Measurements from ENCODE around the gene CTBP1. TPM values are rescaled to one million over a fixed set of nuclear protein-coding genes. Genes with fewer than 3 reads are reported as not detected.

Gene CTBP1
- total and polyA plus RNA-seq, 9 of the 15 experiments (the other 6 are each of a cell fraction or from before 2014, with no cell fraction given) = 14.5 to 162 (median 68.2) TPM

DNA sequence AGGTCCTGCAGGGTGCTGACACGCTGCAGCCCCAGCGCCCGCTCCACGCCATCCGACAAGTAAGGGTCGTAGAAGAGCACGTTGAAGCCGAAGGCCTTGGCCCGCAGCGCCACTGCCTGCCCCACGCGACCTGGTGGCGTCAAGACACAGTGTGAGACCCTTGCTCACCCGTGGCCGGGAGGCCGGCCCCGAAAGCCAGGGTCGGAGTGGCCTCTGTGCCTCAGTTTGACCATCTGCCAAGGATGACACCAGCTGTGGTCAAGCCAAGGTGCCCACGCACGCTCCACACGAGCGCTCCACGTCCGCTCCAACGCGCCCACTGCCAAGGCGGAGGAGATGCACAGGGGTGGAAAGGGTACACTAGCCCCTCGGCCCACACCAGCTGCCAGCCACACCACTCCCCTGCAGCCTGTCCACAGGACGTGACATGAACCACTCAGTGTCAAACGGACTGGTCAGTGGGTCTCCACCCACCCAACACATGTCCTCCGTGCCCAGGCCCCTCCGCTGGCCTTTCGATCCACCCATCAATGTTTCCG, 32.8 kb downstream of the CTBP1 start:
- H3K9me3 ChIP-seq (replicated peaks; ENCODE audit: control insufficient read depth, insufficient read depth, low read depth, low read length) = no peaks in the 10 kb centered on the region
- no peaks in the 10 kb centered on the region for H3K9me1 ChIP-seq (ENCODE audit: control insufficient read depth, insufficient read depth, low read length)
- H3K79me2 ChIP-seq (ENCODE audit: control insufficient read depth, insufficient read depth, low read length) = no peaks in the 10 kb centered on the region; the same call in 2 of the 3 replicates
- H3K27me3 ChIP-seq (ENCODE audit: control insufficient read depth in 2 of 2, insufficient read depth in 2 of 2, low read length in 2 of 2) = no peaks in the 10 kb centered on the region
- POLR2A ChIA-PET = interaction anchor here (0.6 kb wide), 1 partner anchor 24 kb away, joined by 3 read pairs; no protein-coding TSS in a partner anchor
- H3K4me1 ChIP-seq (replicated peaks in 1 of 2; ENCODE audit: control insufficient read depth in 2 of 2, insufficient read depth in 2 of 2, low read length in 2 of 2) = peaks cover 0 to 29% of the 10 kb centered on the region in 2 experiments; a peak in 1 of 5 replicates
- H3K27ac ChIP-seq (ENCODE audit: extremely low read depth, low read depth, low read length) = no peak overlapping the region
- H2AFZ ChIP-seq (ENCODE audit: low read depth, low read length) = no peak overlapping the region
- intact Hi-C loops (cut with micrococcal nuclease) = no loop called here
- H3K4me3 ChIP-seq = no peak overlapping the region
- in situ Hi-C loops (cut with MboI) = no loop called here
- H4K20me1 ChIP-seq (replicated peaks; ENCODE audit: control insufficient read depth, insufficient read depth, low read length) = no peaks in the 10 kb centered on the region
- 92% methylated on average over 13 of the region's 34 CpGs for WGBS (ENCODE audit: insufficient coverage, low coverage, missing lambda C conversion rate)
- no peak overlapping the region for H3K4me2 ChIP-seq (ENCODE audit: insufficient read depth, low read length)
- CTCF ChIA-PET (ENCODE audit: low intra/inter-chr PET ratio) = no interaction called here
- peak overlapping the region in 1 of 2 experiments; percentile 35; a peak in 1 of 4 replicates for H3K9ac ChIP-seq (ENCODE audit: insufficient read depth in 1 of 2, low read depth in 2 of 2, low read length in 2 of 2)
- FAIRE-seq = no peak
- no peak for DNase-seq (ENCODE audit: extremely low read depth in 1 of 4, low spot score in 3 of 4)
- TF ChIP-seq PHTF2 (CRISPR knock-in tag; IDR thresholded peaks at IDR 0.05) (no peak), POLR2G (IDR thresholded peaks at IDR 0.05; ENCODE audit: low read depth, low read length) (peak; percentile 34; the same call in 1 of the 2 replicates)
- BruUV-seq (replicated peaks) = no TSS peak
- H3K36me3 ChIP-seq (ENCODE audit: control insufficient read depth, insufficient read depth, low read length) = peaks cover 75% of the 10 kb centered on the region; the same call in 2 of the 3 replicates
- ATAC-seq = no peak

DNA sequence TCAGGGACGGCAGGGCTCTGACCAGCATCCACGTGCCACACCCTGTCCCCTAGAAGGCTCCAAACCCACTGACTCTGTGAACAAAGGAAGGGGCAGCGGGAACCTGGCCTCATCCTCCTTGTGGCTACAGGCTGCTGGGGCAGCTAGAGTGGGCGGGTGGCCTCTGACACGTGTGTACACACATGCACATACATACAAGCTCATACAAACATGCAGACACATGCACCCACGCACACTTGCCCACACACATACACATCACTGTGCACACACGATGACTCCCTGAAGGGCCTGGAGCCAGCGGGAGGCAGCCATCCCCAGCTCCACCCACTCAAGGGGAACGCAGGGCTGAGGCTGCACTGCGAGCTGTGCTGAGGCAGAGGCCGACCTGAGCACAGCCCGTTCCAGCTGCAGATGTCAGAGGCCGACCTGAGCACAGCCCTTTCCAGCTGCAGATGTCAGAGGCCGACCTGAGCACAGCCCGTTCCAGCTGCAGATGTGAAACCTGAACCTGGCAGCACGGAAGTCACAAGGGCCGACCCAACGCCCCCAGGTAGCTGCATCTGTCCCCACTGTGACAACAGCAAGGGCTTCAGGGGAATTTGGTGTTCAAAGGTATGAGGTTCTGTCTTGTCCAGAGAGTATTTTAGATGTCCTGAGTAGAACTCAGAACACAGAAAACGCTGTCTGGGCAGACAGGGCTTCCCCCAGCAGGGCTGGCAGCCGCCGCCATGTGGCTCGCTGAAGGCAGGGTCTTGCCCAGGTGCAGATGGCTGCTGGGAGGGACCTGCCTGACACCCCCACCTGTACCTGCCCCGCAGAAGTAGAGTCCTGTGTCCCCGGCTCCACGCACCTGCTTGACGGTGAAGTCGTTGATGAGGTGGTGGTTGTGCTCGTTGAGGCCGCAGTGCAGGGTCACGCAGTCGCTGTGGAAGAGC, 33.5 kb downstream of the CTBP1 start:
- Histone ChIP-seq H3K9ac (ENCODE audit: insufficient read depth in 1 of 2, low read depth in 2 of 2, low read length in 2 of 2) (peak overlapping the region in 1 of 2 experiments; percentile 58; a peak in 2 of 4 replicates), H3K9me3 (replicated peaks; ENCODE audit: control insufficient read depth, insufficient read depth, low read depth, low read length) (no peaks in the 10 kb centered on the region), H3K36me3 (ENCODE audit: control insufficient read depth, insufficient read depth, low read length) (peaks cover 73% of the 10 kb centered on the region; the same call in 2 of the 3 replicates), H2AFZ (ENCODE audit: low read depth, low read length) (no peak overlapping the region), H3K4me3 (no peak overlapping the region), H3K4me2 (ENCODE audit: insufficient read depth, low read length) (no peak overlapping the region), H3K4me1 (replicated peaks in 1 of 2; ENCODE audit: control insufficient read depth in 2 of 2, insufficient read depth in 2 of 2, low read length in 2 of 2) (peaks cover 0 to 32% of the 10 kb centered on the region in 2 experiments; a peak in 1 of 5 replicates), H3K9me1 (ENCODE audit: control insufficient read depth, insufficient read depth, low read length) (no peaks in the 10 kb centered on the region), H3K79me2 (ENCODE audit: control insufficient read depth, insufficient read depth, low read length) (no peaks in the 10 kb centered on the region; the same call in 2 of the 3 replicates), H3K27me3 (ENCODE audit: control insufficient read depth in 2 of 2, insufficient read depth in 2 of 2, low read length in 2 of 2) (no peaks in the 10 kb centered on the region), H3K27ac (ENCODE audit: extremely low read depth, low read depth, low read length) (no peak overlapping the region), H4K20me1 (replicated peaks; ENCODE audit: control insufficient read depth, insufficient read depth, low read length) (no peaks in the 10 kb centered on the region)
- ChIA-PET POLR2A (interaction anchor here (0.6 kb wide), 2 partner anchors 24 to 355 kb away, joined by 3 read pairs; no protein-coding TSS in a partner anchor), CTCF (ENCODE audit: low intra/inter-chr PET ratio) (no interaction called here)
- no peak for TF ChIP-seq OTX1 (CRISPR knock-in tag; IDR thresholded peaks at IDR 0.05)
- DNase-seq (ENCODE audit: extremely low read depth in 1 of 4, low spot score in 3 of 4) (no peak), ATAC-seq (no peak), FAIRE-seq (no peak)
- in situ Hi-C loops (cut with MboI) = no loop called here
- 93% methylated on average over 28 of the region's 31 CpGs for WGBS (ENCODE audit: insufficient coverage, low coverage, missing lambda C conversion rate)
- intact Hi-C loops (cut with micrococcal nuclease) = no loop called here
- no TSS peak for BruUV-seq (replicated peaks)

Data from K562 (cell line).